Measurements from ENCODE around the gene KCNAB1. TPM values are rescaled to one million over a fixed set of nuclear protein-coding genes. Genes with fewer than 3 reads are reported as not detected.

Gene KCNAB1
- total RNA-seq, 1 experiment from 2014 or later, result 1.4 TPM

DNA sequence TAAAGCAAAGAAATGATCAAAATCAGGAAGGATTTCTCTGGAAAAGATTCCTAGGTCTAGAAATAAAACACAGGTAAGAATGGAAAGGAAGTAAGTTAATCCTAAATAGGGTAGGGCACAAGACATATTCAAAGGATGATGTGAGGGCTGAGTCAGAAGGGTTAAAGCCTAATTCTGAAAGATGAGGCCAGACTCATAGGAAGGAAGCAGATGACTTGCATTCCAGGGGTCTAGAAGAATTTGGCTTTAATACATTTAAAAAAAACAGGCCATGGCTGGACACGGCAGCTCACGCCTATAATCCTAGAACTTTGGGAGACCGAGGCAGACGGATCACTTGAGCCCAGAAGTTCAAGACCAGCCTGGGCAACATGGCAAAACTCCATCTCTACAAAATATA lies 431.4 kb downstream of the KCNAB1 start:
- BruUV-seq (replicated peaks), result no TSS peak
- Histone ChIP-seq H3K36me3 (ENCODE audit: low read depth) (peaks cover 69% of the 10 kb centered on the region), H3K79me2 (ENCODE audit: low read depth) (peaks cover 82% of the 10 kb centered on the region), H3K4me1 (replicated peaks; ENCODE audit: insufficient read depth) (peaks cover 35% of the 10 kb centered on the region), H2AFZ (no peak overlapping the region), H3F3A (ENCODE audit: insufficient read depth, low read depth) (peaks cover 13% of the 10 kb centered on the region), H3K4me2 (peak overlapping the region; percentile 12), H3K27ac (no peak overlapping the region), H4K20me1 (ENCODE audit: insufficient read depth) (peaks cover 29% of the 10 kb centered on the region; the same call in 1 of the 2 replicates), H3K4me3 (no peak overlapping the region), H3K9me2 (ENCODE audit: insufficient read depth) (no peaks in the 10 kb centered on the region), H3K27me3 (ENCODE audit: insufficient read depth, low read depth) (no peaks in the 10 kb centered on the region), H3K9me3 (ENCODE audit: insufficient read depth, low read depth) (no peaks in the 10 kb centered on the region)
- DNase-seq, result peak in 1 of 2 experiments; percentile 42
- intact Hi-C loops (cut with micrococcal nuclease; ENCODE audit: unreplicated experiment), result no loop called here
- TF ChIP-seq, protein P1, sequence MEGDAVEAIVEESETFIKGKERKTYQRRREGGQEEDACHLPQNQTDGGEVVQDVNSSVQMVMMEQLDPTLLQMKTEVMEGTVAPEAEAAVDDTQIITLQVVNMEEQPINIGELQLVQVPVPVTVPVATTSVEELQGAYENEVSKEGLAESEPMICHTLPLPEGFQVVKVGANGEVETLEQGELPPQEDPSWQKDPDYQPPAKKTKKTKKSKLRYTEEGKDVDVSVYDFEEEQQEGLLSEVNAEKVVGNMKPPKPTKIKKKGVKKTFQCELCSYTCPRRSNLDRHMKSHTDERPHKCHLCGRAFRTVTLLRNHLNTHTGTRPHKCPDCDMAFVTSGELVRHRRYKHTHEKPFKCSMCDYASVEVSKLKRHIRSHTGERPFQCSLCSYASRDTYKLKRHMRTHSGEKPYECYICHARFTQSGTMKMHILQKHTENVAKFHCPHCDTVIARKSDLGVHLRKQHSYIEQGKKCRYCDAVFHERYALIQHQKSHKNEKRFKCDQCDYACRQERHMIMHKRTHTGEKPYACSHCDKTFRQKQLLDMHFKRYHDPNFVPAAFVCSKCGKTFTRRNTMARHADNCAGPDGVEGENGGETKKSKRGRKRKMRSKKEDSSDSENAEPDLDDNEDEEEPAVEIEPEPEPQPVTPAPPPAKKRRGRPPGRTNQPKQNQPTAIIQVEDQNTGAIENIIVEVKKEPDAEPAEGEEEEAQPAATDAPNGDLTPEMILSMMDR (conservative IDR thresholded peaks at IDR 0.05), result no peak
- TF ChIP-seq EZH2 (IDR thresholded peaks at IDR 0.05; ENCODE audit: low read depth), result no peak
- CTCF ChIA-PET, result no interaction called here
- POLR2A ChIA-PET (ENCODE audit: unreplicated experiment), result no interaction called here

DNA sequence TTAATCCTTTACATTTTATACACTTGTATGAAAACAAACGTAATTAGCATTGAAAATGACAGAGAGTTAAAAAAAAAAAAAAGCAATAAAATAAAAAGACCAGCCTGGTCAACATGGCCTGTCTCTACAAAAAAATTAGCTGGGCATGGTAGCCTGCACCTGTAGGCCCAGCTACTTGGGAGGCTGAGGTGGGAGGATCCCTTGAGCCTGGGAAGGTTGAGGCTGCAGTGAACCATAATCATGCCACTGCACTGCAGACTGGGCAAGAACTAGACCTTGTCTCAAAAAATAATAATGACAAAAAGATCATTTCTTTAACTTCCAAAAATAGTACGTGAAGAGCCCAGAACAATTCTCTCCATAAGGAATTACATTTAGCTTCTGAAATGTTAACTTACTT lies 432.6 kb downstream of the KCNAB1 start:
- Histone ChIP-seq H3K4me3 (peak overlapping the region; percentile 99), H2AFZ (no peak overlapping the region), H3K9me3 (ENCODE audit: insufficient read depth, low read depth) (no peaks in the 10 kb centered on the region), H3K4me2 (peak overlapping the region; percentile 79), H3K9me2 (ENCODE audit: insufficient read depth) (no peaks in the 10 kb centered on the region), H3K27ac (no peak overlapping the region), H3K79me2 (ENCODE audit: low read depth) (peaks cover 69% of the 10 kb centered on the region), H3K4me1 (replicated peaks; ENCODE audit: insufficient read depth) (peaks cover 35% of the 10 kb centered on the region), H3K27me3 (ENCODE audit: insufficient read depth, low read depth) (no peaks in the 10 kb centered on the region), H4K20me1 (ENCODE audit: insufficient read depth) (peaks cover 29% of the 10 kb centered on the region; the same call in 1 of the 2 replicates), H3F3A (ENCODE audit: insufficient read depth, low read depth) (peaks cover 5% of the 10 kb centered on the region; the same call in 1 of the 2 replicates), H3K36me3 (ENCODE audit: low read depth) (peaks cover 57% of the 10 kb centered on the region)
- ChIA-PET POLR2A (ENCODE audit: unreplicated experiment) (interaction anchor here (0.7 kb wide), 1 partner anchor 780 kb away, joined by 17 read pairs; no protein-coding TSS in a partner anchor), CTCF (interaction anchor here (0.7 kb wide), 1 partner anchor 537 kb away, joined by 7 read pairs; no protein-coding TSS in a partner anchor)
- no peak for DNase-seq
- TF ChIP-seq, protein P1 (conservative IDR thresholded peaks at IDR 0.05), result no peak
- no peak for TF ChIP-seq EZH2 (IDR thresholded peaks at IDR 0.05; ENCODE audit: low read depth)
- intact Hi-C loops (cut with micrococcal nuclease; ENCODE audit: unreplicated experiment), result no loop called here
- no TSS peak for BruUV-seq (replicated peaks)

DNA sequence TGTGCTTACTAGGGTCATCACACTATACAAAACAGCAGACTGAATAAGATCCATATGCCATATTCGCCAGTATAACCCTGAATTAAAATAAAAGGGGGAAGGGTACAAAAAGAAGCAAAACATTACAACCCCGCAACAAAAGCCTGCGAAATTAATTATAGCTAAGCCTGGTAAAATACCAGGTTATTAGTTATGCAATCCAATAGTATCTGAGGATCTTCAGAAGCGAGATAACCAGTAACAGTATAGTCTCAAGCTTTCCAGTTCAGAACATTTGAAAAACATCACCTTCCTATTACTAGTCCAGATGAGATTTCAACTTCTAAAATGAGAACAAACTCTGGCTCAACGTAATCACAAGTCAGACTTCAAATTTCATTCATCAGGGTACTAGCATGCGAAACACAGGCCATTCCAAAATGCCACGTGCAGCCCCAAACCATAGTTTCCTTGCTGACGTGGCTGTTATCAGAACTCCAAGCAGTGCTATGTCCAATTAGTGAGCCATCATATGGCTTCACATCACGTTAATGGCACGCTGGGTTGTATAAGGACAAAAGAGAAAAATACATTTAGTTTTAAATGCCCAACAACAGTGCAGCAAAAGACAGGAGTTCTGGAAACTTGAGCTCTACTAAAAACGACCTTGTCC lies 433.5 kb downstream of the KCNAB1 start:
- TSS peak; percentile 26 for BruUV-seq (replicated peaks)
- H3K9me3 ChIP-seq (ENCODE audit: insufficient read depth, low read depth), result no peaks in the 10 kb centered on the region
- no peaks in the 10 kb centered on the region; the same call in 1 of the 2 replicates for H3F3A ChIP-seq (ENCODE audit: insufficient read depth, low read depth)
- H4K20me1 ChIP-seq (ENCODE audit: insufficient read depth), result peaks cover 27% of the 10 kb centered on the region; the same call in 1 of the 2 replicates
- TF ChIP-seq, protein P1 (conservative IDR thresholded peaks at IDR 0.05), result no peak
- no peak for TF ChIP-seq EZH2 (IDR thresholded peaks at IDR 0.05; ENCODE audit: low read depth)
- no peaks in the 10 kb centered on the region for H3K9me2 ChIP-seq (ENCODE audit: insufficient read depth)
- POLR2A ChIA-PET (ENCODE audit: unreplicated experiment), result interaction anchor here (0.6 to 0.8 kb wide), 5 partner anchors 47 to 254 kb away, joined by 3 to 7 read pairs (median 4); no protein-coding TSS in a partner anchor
- CTCF ChIA-PET, result interaction anchor here (2.2 kb wide), 1 partner anchor 120 kb away, joined by 15 read pairs; no protein-coding TSS in a partner anchor
- H3K36me3 ChIP-seq (ENCODE audit: low read depth), result peaks cover 49% of the 10 kb centered on the region
- DNase-seq, result peak in 1 of 2 experiments; percentile 53
- peaks cover 61% of the 10 kb centered on the region for H3K79me2 ChIP-seq (ENCODE audit: low read depth)
- peak overlapping the region; percentile 86; the same call in 1 of the 2 replicates for H2AFZ ChIP-seq
- peak overlapping the region; percentile 99 for H3K4me3 ChIP-seq
- intact Hi-C loops (cut with micrococcal nuclease; ENCODE audit: unreplicated experiment), result loop anchor here (2.0 kb wide), 2 partner anchors 51 to 527 kb away; no protein-coding TSS in a partner anchor
- H3K27me3 ChIP-seq (ENCODE audit: insufficient read depth, low read depth), result no peaks in the 10 kb centered on the region
- H3K4me2 ChIP-seq, result peak overlapping the region; percentile 79
- H3K27ac ChIP-seq, result peak overlapping the region; percentile 83
- H3K4me1 ChIP-seq (replicated peaks; ENCODE audit: insufficient read depth), result peaks cover 35% of the 10 kb centered on the region

All from PC-9 (cell line).